GM18498 (cell line): ENCODE measurements around the gene SEC16A.

ENCODE experiments used
- ATAC-seq: cut with Tn5 transposase; IDR thresholded peaks from one replicate; pipeline ENCODE4 v1.9.1; 2021; ENCODE audit warnings: mild to moderate bottlenecking, moderate library complexity; ENCODE audit not compliant: unreplicated experiment

Gene SEC16A

DNA sequence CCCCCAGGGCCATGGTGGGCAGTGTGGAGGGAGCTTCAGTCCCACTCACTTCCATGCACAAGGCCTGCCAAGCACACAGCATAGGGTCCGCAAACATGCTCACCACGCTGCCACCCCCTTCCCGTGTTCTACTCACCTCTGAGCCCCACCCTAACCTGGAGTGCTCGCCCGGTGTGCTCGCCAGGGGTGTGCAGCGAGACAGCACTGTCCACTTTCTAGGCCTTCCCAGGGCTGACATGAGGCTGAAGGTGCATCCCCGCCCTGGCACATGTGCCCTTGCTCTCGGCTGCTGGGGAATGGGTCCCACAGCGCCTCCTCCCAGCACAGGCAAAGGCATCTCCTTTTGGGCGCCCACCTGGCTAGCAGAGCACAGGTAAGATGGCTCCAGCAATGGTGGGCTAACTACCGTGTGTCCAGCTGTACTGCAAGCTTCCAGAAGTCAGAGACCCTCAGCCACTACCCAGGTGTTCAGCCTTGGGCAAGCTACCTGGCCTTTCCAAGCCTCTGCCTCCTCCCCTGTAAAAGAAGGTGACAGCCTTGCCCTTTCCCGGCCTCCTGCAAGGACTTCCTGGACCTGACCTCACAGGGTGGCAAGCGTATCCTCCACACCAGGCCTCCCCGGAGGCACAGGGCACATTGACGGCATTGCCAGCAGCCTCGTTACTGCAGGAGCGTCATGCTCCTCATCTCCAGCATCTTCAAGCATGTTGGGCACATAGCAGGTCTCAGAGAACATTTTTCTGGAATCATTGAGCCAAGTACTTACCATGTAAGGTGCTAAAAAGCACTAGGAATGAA, 4.2 kb upstream of the SEC16A start:
- ATAC-seq, result no peak

DNA sequence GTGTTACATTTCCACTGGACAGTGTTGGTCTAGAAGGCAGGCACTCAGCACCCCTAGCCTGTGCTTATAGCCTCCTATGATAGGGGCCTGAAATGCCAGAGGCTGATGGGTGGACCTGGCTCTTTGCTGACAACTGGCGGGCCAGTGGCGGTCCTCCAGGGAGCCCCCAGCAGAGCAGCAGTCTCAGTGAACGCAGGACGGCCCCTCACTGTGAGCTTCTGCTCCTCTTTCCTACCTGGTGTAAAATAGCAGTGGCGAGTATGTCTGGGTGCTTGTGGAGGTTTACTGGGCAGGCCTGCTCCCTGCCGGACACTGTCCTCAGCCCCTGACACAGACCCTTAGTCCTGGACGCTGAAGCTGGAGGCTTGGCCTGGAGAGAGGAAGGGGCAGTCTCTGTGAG, 3.3 kb upstream of the SEC16A start:
- no peak for ATAC-seq

DNA sequence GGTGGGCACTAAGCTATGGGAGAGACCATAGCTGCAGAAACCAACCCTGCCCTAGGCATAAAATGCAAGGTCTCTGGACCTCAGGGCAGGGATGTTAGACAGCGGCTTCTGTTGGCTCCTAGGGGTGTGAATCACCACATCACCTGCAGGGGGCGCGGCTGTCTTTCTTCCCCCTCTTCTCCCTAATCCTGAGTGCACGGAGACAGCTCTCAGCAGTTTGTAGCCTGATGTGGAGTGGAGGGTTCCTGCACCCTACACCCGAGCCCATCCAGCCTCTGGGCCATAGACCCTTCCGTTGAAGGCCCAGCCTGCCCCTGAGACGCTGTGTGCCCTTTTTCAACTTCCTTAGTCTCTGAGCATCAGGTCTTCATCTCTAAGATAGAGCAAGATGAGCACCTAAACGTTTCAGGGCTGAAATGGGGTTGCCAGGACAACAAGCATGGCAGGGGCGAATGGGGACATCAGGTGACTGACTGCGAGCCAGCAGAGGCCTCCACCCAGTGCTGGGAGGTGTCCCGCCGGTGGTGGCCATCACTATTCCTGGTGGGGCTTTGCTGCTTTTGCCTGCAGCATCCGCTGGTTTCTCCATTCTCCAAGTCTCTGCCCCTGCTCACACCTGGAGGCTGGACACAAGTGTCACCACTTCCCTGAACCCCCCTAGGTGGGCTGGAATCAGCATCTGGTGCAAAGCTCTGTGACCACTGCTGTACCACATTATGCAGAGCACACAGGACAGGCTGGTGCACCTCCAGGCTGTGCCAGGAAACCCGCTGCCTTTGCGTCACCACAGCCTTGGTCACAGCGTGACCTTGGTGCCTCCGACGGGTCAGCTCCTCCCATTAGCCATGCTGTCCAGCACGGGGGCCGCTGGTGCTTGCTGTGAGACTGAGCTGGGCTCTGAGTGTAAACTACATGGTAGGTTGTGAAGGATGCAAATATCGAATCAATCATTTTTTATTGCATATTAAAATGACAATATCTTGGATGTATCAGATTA, 2.5 kb upstream of the SEC16A start:
- ATAC-seq, result no peak

DNA sequence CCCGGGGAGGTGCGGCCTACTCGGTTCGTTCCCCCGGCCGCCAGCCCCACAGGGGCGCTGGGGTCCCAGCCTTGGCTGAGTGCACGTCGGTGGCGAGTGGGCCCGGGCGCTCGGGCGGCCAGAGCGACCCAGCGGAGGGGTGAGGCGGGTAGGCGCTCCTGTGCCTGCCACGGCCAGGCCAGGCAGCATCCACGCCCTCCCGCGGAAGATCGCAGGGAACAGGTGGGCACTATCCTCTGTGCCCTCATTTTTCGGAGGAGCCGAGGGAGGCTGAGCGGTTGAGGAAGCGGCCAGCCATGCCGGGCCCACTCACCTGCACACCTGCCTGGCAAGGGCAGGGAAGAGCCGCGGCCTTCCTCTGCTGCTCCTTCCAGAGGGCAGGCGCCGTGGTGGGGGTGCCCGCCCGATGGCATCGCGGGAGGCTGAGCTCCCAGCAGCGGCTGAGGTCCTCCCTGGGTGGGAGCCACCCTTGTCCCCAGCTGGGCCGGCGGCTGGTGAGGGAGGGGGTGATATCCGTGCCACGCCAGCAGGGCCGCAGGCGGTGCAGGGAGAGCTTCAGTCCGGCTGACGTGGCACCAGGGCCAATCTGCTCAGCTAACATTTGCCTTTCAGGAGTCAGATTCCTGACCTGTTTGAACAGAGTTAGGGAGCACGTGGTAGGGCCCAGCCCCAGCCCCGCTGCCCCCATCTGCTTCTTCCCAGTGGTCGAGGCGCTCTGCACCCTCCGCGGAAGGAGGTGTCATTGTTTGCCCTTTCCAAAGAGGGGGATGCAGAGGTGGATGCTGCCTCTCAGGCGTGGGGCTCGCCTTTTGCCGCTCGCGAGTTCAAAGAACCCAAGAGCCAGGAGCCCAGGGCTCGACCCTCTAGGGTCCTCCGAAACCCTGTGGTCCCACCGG, 1.6 kb upstream of the SEC16A start:
- ATAC-seq, result no peak

DNA sequence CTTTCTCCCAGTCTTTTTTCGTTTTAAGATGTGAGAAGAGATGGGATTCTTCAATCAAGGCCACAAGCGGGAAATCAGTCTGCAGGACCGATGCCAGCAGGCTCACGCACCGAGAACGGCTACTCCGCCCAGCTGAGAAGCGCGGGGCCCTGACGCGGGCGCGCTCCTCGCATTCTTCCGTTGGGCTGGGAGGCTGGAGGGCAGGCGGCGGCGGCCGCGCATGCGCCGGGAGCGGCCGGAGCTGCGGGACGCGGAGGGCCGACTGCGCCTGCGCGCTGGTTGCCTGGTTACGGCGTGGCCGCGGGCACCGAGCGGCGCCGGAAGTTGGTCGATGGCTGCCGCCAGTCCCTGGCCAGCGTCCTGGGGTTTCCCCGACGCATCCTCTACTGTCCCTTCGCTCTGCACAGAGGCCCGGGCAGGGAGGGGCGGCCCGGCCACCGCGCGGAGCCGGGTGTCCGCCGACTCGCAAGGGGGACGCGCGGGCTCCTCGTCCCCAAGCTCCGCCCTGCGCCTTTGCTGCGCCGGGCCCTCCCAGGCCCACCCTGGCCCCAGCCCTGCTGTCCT, 831 bp upstream of the SEC16A start:
- ATAC-seq, result peak; percentile 64

DNA sequence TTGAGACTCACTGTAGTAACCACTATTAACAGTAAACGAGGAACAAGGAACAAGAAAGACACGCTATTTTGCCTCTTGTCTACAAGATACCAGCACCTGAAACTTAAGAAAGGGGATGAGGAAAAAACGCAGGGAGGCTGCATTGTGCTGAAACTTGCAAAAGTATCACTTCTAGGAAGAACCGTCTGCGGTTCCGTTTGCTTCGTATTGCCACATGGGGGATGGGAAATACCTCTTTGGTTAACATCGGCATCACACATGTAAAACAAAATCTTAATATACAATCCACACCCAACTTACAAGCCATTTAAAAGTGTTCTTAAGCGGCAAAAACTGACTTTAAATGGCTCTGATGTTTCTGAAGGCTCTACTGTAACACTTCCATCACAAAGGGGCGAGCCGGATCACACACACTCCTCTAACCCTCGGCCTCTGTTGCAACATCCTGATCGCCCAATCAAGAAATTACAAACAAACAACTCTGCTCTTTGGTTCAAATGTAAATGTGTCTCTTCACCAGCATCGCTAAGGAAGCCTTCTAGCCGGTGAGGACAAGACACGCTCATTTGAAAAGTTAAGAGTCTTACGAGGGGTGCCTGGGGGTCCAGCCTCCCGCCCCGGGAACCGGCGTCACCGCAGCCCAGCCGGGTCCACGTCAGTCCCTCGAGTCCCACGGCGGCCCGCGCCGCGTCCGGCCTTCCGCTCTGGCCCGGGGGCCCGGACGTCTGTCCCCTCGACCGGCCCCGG, 621 bp downstream of the SEC16A start:
- ATAC-seq, result no peak

DNA sequence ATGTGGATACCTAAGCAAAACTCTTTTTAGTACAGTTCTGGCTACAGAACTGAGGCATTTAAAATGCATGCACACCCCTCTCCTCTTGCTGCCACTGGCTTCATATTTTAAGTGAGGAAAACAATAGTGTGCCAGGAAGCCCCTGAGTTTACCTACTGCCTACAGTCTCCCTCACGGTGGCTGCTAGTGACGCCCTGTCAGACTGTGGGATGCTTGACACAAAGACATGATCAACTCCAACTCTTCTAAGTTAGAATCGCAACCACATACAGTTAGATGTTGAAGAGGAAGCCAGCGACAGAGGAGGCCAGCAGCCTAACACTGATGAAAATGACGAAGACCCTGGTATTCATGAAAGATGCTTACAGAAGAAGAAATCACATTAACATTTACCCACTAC, 1.3 kb downstream of the SEC16A start:
- no peak for ATAC-seq

DNA sequence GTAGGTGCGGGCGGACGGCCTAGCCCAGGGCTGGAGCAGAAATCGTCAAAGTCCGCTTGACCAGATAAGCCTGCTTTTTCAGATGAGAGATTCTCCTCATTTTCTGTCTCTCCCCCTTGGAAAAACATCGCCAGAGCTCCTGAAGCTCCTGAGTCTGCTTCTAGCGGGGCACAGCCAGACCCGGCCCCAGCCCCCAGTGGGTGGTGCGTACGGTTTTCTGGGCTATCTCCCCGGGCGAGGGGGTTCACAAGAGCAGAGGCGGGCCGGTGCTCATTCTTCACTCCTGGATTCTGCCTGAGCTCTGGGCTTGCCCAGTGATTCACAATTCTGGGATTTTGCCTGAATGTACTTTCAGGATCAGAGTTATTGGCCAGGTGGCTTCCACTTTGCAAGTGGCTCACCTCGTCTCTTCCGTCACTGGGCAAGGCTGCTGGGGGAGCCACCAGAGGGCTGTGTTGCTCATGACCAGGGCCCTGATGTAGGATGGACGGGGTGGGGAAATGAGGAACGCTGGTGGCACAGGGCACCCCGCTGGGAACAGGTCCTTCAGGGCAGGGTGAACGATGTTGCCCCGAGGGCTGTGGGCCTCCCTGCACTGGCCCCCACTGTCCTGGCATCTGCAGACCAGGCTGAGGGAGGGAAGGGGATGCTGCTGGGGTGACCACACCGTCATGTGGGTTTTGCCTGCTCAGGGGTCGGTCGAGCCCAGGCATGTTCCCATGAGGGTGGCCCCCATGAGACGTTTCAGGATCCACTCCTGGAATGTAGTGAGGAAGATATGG, 6.3 kb downstream of the SEC16A start:
- ATAC-seq, result no peak

DNA sequence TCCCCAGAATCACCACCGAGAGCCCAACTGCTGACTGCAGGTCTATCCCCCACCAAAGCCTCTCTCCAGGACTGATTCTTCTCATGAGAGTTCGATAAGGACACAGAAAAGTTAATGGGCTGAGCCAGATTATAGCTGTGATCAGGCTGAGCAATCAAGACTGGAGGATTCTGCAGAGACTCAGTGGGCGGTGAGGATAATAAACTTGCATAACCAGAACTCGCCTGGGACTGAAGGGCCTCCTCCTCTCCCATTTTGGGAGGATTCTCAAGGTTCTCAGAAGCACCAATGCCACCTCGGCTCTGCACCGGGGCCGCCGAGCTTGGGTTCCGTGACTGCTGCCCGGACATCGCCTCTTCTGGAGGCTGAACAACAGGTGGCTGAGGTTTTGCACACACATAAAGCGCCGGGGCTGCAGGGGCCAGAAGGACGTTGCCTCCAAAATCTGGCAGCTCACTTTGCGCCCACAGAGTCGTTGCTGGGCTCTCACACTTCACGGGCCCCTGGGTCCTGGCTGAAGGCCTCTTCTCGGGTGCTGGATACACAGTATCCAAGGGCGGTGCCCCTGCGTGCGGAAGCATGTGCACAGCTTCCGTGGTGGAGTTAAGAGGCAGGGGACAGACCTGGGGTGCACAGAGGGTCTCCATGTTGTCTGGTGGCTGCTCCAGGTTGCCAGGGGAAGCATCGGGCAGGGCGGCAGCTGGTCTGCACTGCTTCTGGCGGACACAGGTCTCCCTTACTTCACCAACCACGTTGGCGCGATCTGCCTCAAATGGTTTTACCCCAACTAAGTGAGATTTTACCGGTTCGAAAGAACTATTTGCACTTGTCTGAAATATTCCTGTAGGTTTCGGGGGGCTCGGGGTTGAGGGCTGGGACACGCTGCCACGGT, 7.6 kb downstream of the SEC16A start:
- no peak for ATAC-seq

DNA sequence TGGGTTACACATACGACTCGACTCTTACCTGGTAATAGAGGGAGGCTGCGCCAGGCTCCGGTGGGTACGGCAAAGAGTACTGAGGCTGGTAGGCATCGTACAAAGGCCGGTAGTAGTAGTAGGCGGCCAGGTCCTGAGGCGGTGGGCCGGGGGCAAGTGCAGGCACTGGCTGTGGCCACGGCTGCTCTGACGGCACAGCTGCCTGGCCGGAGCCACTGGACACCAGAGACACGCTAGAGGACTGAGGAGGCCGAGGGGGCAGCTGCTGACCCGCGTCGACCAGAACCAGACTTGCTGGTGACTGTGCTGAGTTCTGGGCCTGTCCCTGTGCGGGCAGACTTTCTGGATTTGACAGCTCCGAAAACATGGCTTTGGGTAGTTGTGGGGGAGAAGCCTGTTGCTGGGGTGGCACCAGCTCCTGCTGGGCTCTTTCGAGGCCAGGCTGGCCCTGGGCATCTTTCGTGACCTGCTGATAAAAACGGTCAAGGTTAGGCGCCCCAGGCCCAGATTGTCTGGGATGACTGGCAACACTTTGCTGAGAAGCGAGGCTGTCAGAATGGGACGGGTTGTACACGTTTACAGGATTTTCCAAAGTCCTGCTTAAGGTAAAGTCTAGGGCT, 8.7 kb downstream of the SEC16A start:
- no peak for ATAC-seq

DNA sequence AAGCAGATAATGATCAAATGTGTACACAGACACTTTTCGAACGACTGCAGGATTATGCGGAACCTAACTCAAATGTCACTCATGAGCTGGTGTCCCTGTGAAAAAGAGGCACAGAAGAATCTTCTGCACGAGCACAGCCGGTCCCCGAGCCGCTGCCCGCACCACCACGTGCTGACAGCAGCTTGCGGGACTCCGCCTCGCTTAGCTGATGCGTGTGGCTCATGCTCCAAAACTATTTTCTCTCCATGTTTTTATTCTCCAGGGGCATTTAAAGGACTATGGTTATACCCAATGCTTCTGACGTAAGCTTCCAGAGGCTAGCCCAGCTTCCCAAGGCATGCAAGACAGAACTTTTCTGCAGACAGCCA, 9.5 kb downstream of the SEC16A start:
- ATAC-seq, result no peak

DNA sequence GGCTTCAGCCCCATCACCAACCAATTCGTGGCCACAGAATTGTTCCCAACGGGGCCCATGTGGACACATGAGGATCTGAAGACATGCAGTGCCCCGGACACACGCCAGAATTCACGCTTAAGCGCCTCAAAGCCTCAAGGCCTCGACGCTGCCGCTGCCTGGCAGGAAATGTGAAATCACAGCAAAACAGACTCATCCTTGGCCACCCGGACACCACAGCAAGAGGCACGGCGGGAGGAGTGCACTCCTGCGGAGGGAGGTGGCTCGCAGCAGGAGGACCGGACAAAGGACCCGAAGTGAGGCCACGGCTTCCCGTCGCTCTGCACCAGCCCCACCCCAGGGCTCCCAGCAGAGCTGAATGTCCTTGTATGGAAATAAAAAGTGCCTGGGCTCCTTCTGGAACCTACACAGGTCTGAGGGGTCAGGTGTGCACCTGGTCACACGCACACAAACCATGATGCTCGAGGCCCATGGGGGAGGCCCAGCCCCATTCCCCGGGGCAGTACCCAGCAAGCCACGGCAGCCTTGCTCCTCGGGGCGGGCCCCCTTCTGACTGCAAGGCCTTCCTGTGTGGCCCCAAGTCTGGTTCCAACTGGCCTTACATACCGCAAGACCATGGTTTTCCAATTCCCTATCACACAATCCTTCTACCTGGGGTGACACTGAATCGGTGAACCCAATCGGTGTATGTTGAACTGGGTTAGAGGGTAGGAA, 10.0 kb downstream of the SEC16A start:
- ATAC-seq, result no peak

DNA sequence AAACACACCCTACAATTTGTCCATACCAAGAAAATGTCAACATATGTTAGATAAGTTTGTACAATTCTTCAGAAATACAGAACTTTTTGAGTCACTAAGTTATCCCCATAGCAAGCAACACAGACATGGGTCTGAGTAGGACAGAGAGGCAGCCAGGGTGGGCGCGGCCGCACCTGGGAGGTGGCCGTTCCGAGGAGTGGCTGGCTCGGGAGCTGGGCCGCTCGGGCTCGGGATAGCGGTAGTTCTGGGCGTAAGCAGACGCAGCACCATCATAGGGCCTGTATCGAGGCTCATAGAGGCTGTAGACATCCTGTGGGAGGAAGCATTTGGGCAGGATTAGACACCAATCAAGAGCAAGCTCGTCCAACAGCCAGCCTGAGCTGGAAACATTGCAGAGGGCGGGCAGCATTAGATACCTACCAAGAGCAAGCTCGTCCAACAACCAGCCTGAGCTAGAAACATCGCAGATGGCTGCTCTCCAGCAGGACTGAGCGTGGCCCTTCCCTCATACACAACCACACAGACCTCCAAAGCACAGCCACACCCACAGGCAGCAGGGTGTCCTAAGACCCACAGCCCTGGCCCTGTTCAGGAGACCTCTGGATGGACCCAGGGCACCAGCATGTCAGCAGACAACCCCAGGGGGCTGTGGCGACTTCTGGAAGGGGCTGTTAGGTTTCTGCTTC, 10.9 kb downstream of the SEC16A start:
- no peak for ATAC-seq

DNA sequence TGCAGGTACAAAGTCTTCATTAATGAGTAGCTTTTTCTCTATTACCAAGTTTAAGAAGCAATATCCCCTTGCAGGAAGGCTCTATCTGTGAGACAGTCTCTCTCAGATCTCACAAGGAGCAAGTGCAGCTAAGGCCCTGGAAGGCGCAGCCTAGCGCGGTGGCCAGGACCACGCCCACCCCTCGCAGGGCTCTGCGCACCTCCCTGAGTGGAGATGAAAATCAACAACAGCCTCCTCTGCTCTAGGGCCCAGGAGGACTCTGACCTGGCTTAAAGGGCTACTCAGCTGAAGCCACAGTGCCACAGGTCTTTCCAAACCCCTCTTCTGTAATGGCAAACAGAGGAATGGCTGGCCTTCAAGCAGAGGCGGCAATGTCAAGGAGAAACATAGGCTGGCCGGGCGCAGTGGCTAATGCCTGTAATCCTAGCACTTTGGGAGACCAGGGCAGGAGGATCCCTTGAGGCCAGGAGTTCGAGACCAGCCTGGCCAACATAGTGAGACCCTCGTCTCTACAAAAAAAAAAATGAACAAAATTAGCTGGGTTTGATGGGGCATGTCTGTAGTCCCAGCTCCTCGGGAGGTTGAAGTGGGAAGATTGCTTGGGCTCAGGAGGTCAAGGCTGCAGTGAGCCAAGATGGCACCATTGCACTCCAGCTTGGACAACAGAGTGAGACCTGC, 11.9 kb downstream of the SEC16A start:
- ATAC-seq, result no peak

DNA sequence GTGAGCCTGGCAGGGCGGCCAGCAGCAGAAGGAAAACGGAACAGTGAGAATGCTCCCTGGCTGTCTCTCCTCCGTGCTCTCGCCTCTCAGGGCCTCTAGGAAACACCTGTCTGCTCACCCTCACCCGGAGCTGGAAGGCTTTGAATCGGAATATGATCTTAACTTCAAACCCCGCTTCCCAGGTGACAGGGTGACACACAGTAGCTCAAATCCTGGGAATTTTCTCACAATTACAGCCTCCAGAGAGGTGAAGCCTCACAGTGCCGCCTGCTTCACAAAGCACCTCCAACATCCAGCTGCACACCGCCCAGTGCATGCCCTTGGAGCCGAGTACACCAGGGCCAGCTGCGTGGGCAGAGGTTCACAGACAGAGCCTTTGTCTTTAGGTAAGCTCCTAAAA, 12.5 kb downstream of the SEC16A start:
- ATAC-seq, result no peak

DNA sequence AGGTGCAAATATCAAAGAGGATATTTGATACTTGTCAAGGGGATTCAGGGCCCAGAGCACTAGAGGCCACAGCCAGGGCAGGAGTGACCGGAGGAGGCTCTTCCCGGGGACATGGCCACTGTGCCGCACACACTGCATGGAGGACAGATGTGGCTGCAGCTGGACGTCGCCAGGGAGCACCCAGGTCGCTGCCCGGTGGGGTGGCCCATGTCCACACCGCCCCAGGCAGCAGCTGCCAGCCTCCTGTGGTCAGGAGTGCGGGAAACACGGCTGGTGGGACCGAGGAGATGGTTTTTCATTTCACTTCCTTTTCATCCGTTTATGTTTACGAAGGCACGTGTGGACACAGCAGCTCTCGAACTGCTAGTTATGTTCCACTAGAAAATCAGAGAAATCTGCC, 15.1 kb downstream of the SEC16A start:
- ATAC-seq, result no peak
